KBM-7 (cell line): ENCODE results near the gene CHI3L2.

Experiments used
- DNase-seq: peaks from one replicate; pipeline ENCODE4 v3.0.0-alpha.2; 2015
- in situ Hi-C: fragments of 300-500 bp; cut with MboI; formaldehyde crosslinking; loops from 2 replicates; pipeline ENCODE4 v1.14.3; 2020; ENCODE audit warnings: low sequenced_read_pairs, low pct_unique_long_range_greater_than_20kb, mixed read lengths

The CHI3L2 gene

GRCh38 chr1:111280267-111280666 lies 52.8 kb downstream of the CHI3L2 start:
- no peak for DNase-seq
- in situ Hi-C loops: no loop called here

- no peak for DNase-seq
- in situ Hi-C loops: no loop called here
Measured at GRCh38 chr1:111281411-111281810, 53.9 kb downstream of the CHI3L2 start.

DNA sequence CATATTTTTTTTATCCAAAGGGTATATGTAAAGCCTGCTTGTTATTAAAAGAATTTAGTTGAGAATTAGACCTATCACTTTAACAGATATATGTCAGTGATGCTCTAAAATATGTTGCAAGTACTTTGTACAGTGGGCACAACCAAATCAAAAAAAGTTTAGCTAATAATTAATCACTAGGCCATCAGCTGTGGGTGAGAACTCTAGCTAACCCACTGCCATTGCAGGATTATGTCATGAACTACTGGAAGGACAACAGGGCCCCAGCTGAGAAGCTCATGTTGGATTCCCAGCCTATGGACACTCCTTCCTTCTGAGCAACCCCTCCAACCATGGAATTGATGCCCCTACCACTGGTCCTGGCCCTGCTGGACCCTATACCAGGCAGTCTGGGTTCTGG lies 56.3 kb downstream of the CHI3L2 start:
- in situ Hi-C loops: no loop called here
- no peak for DNase-seq

GRCh38 chr1:111285879-111286278 lies 58.4 kb downstream of the CHI3L2 start:
- DNase-seq: no peak
- in situ Hi-C loops: no loop called here

DNA sequence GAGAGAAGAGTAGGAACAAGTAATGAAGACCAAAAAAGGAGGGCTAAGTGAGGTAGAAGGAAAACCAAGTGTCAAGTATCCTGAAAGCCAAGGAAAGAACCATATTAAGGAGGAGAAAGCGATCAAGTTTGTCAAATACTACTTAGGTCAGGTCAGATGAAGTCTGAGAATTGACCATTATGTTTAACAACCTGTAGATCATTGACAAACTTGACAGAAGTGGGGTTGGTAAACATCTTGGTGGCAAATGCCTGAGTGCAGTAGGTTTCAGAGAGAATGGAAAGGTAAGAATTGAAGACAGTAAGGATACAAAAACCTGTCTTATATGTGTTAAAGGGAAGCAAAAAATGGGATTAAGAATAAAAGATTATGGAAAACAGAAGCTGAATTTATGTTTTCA lies 59.4 kb downstream of the CHI3L2 start:
- DNase-seq: no peak
- in situ Hi-C loops: no loop called here

DNA sequence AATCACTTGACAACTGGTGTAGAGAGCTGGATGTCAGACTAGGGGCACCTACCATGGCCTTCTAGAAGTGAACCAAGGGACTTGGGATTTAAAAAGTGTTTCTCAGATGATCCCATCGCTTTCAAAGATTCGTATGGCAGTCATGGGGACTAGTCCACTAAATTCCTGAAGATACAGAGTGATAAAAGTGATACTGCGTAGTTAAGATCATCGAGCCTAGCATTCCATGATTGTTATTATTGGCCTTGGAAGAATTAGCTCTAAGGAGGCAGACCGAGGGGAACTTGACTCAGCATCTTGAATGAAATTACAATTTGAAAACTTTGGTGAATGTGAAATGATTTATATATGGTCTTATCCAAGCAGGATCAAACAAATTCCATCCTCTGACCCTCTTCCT lies 61.9 kb downstream of the CHI3L2 start:
- in situ Hi-C loops: no loop called here
- DNase-seq: no peak

DNA sequence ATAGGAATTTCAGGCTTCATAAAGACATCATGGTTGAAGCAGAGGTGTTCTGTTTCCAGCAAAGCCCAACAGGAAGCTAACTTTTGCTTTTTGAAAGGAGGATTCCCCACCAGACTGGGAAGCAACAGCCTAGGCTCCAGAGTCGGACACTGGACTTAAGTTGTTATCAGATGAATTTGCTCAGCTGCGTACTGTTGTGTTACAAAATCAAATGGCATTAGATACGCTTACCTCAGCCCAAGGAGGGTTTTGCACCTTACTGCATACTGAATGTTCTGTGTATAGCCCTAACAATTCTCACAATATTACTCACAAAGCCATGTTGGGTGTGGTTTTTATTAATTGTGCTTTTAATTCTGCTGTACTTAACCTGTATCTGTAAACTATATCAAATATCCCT lies 62.6 kb downstream of the CHI3L2 start:
- in situ Hi-C loops: no loop called here
- no peak for DNase-seq

DNA sequence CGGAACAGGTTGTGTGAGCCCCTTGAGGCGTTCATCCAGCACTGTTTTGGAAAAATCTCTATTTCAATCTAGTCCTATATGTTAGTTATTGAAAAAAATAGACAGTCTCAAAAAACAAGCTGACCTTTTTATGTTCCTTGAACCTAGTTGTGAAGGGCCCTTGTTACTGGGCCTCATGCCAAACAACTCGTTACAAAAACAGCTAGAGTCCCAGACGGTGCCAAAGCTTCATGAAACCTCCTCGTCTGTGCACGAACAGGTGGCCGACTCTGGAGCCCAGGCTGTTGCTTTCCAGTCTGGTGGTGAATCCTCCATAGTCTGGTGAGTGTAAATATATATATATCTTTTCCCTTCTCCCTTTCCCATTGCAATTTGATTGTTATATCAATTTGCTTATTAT lies 63.1 kb downstream of the CHI3L2 start, which contains the start of gene CHIA:
Gene CHIA, plus strand, starts transcription at position 222 of the 400 bp plus-strand sequence. CDS start 19,617 bp downstream, outside the sequence.
- in situ Hi-C loops: no loop called here
- no peak for DNase-seq
